B cell (primary cell): Measurements from ENCODE around the gene B9D1. TPM values are rescaled to one million over a fixed set of nuclear protein-coding genes. Genes with fewer than 3 reads are reported as not detected.
A peak's percentile ranks its signal among the peaks of the same experiment; 100 is the strongest.

Experiments used
- ATAC-seq: fragments of 200-7000 bp; cut with Tn5 transposase; one replicate; pipeline ENCODE4 v1.10.0; 2021; ENCODE audit warnings: low read depth, mild to moderate bottlenecking, moderate number of reproducible peaks, moderate library complexity
- CTCF ChIA-PET: fragments of 350-600 bp; sonication (Branson Sonifier 250); formaldehyde crosslinking; loops from one replicate; lab custom pipeline; 2021; ENCODE audit warnings: antibody characterized with exemption, inconsistent platforms; lab: Charles Lee
- POLR2A ChIA-PET: fragments of 350-600 bp; sonication (Branson Sonifier 250); formaldehyde crosslinking; loops from one replicate; lab custom pipeline; 2021; ENCODE audit warnings: antibody characterized with exemption; lab: Charles Lee
- DNase-seq: peaks from one replicate; pipeline ENCODE4 v3.0.0; 2013
- H2AFZ ChIP-seq: 2 replicates; pipeline ENCODE4 v1.6.1; 2012; ENCODE audit warnings: mild to moderate bottlenecking, low read depth, low read length; ENCODE audit not compliant: insufficient read depth, poor library complexity, severe bottlenecking
- H3K27ac ChIP-seq, 2 donors: 1 replicate in 1 of 2; 2 replicates in 1 of 2; pipeline ENCODE4 v1.5.1; 2012 to 2013; ENCODE audit warnings: low read length in 2 of 2, mild to moderate bottlenecking in 2 of 2, moderate library complexity in 1 of 2
- H3K27me3 ChIP-seq, 4 experiments: fragments of 200-600 bp in 1 of 4; sonication (generic) in 1 of 4; replicated peaks in 1 of 4; 1 replicate in 2 of 4; 2 replicates in 2 of 4; pipeline versions ENCODE4 v1.6.1 to v1.7.0; 2013 to 2016; ENCODE audit warnings: low read length in 3 of 4, mild to moderate bottlenecking in 2 of 4, mixed read lengths in 1 of 4, moderate library complexity in 1 of 4; ENCODE audit not compliant: insufficient read depth in 4 of 4, control insufficient read depth in 3 of 4; ENCODE audit errors: control extremely low read depth in 1 of 4
- H3K36me3 ChIP-seq, 2 experiments: replicated peaks in 1 of 2; 1 replicate in 1 of 2; 2 replicates in 1 of 2; pipeline versions ENCODE4 v1.6.1 to v1.7.1; 2013; ENCODE audit warnings: low read length in 1 of 2; ENCODE audit not compliant: insufficient read depth in 2 of 2, control insufficient read depth in 1 of 2; ENCODE audit errors: control extremely low read depth in 1 of 2, extremely low read depth in 1 of 2
- H3K4me1 ChIP-seq, 2 donors: fragments of 200-600 bp in 1 of 2; sonication (generic) in 1 of 2; 1 replicate in 1 of 2; 2 replicates in 1 of 2; pipeline versions ENCODE4 v1.5.1 to v1.6.1; 2013 to 2017; ENCODE audit warnings: low read length in 2 of 2; ENCODE audit not compliant: control insufficient read depth in 2 of 2, insufficient read depth in 2 of 2
- H3K4me2 ChIP-seq: replicated peaks from 2 replicates; pipeline ENCODE3; 2012; ENCODE audit warnings: mild to moderate bottlenecking, low read depth, low read length; ENCODE audit not compliant: poor library complexity, severe bottlenecking
- H3K4me3 ChIP-seq, 5 experiments: fragments of 200-600 bp in 1 of 5; sonication (generic) in 1 of 5; 1 replicate in 3 of 5; 2 replicates in 2 of 5; pipeline versions ENCODE4 v1.5.1 to v1.7.0; 2011 to 2016; ENCODE audit warnings: low read length in 4 of 5, mild to moderate bottlenecking in 4 of 5, low read depth in 2 of 5, control low read depth in 1 of 5, moderate library complexity in 1 of 5; ENCODE audit not compliant: insufficient read depth in 1 of 5; ENCODE audit errors: control extremely low read depth in 1 of 5, extremely low read depth in 1 of 5
- H3K79me2 ChIP-seq: fragments of 200-600 bp; sonication (generic); one replicate; pipeline ENCODE4 v1.6.0; 2016; ENCODE audit warnings: low read length; ENCODE audit not compliant: control insufficient read depth, insufficient read depth
- H3K9ac ChIP-seq: fragments of 200-600 bp; sonication (generic); 2 replicates; pipeline ENCODE4 v1.6.1; 2017; ENCODE audit warnings: mild to moderate bottlenecking, low read length, moderate library complexity
- H3K9me3 ChIP-seq, 3 donors: one replicate each; pipeline versions ENCODE4 v1.6.1 to v1.7.1; 2013; ENCODE audit warnings: low read length in 2 of 3; ENCODE audit not compliant: control insufficient read depth in 2 of 3, insufficient read depth in 1 of 3; ENCODE audit errors: control extremely low read depth in 1 of 3
- H4K20me1 ChIP-seq: 2 replicates; pipeline ENCODE4 v1.6.0; 2012; ENCODE audit warnings: mild to moderate bottlenecking, low read length; ENCODE audit not compliant: insufficient read depth, control insufficient read depth, poor library complexity, severe bottlenecking
- H3K27ac Mint-ChIP-seq: one replicate; pipeline ENCODE4 v1.8.0; 2021; ENCODE audit warnings: mixed read lengths
- H3K27me3 Mint-ChIP-seq: one replicate; pipeline ENCODE4 v1.8.0; 2021; ENCODE audit warnings: mixed read lengths
- H3K4me1 Mint-ChIP-seq: one replicate; pipeline ENCODE4 v1.8.0; 2021; ENCODE audit warnings: mixed read lengths
- H3K4me3 Mint-ChIP-seq: one replicate; pipeline ENCODE4 v1.8.0; 2021; ENCODE audit warnings: mixed read lengths
- H3K9me3 Mint-ChIP-seq: one replicate; pipeline ENCODE4 v1.8.0; 2022; ENCODE audit warnings: mixed read lengths; ENCODE audit not compliant: insufficient read depth
- CTCF ChIP-seq: fragments of 200-600 bp; IDR thresholded peaks from one replicate; pipeline ENCODE4 v1.8.0; 2022; ENCODE audit warnings: antibody characterized with exemption, mild to moderate bottlenecking
- EZH2 ChIP-seq: IDR thresholded peaks from 2 replicates; pipeline ENCODE4 v1.6.1; 2012; ENCODE audit warnings: borderline replicate concordance, low read depth, mild to moderate bottlenecking, moderate library complexity, low read length; ENCODE audit not compliant: insufficient read depth, poor library complexity, severe bottlenecking
- WGBS: methylation state at CpG from one replicate; pipeline ENCODE4 v1.1.5; 2013; ENCODE audit warnings: missing lambda C conversion rate; ENCODE audit not compliant: insufficient coverage; 5-methylcytosine and 5-hydroxymethylcytosine counted together
- intact Hi-C: fragments of 100-400 bp; cut with micrococcal nuclease; formaldehyde crosslinking; loops from one replicate; pipeline ENCODE4 v1.10.0; 2022
- polyA plus RNA-seq: library from polyadenylated mRNA; depleted of rRNA; stranded (reverse); fragments of >200 nt; gene quantifications from 2 replicates; pipeline ENCODE4 v1.2.3, GENCODE V29; 2012
- total RNA-seq, 2 donors: library from RNA; stranded (reverse); fragments of 120-200 nt in 1 of 2; gene quantifications; 1 replicate in 1 of 2; 2 replicates in 1 of 2; pipeline versions ENCODE4 v1.2.3 to v1.2.4, GENCODE V29; 2013 to 2022

B9D1 gene
- total and polyA plus RNA-seq, 2 donors (not counting 1 experiment from before 2014, with no cell fraction given): 2.5 to 6.9 TPM

GRCh38 chr17:19360772-19361171 is 1.8 kb downstream of the B9D1 start:
- Histone ChIP-seq H3K4me3 (no peak overlapping the region), H3K36me3 (no peaks in the 10 kb centered on the region), H3K27me3 (peaks cover 0 to 8% (median 0%) of the 10 kb centered on the region in 4 experiments), H3K27ac (no peak overlapping the region), H4K20me1 (no peaks in the 10 kb centered on the region), H3K79me2 (no peaks in the 10 kb centered on the region), H3K9me3 (no peaks in the 10 kb centered on the region), H3K4me2 (no peak overlapping the region), H3K9ac (no peak overlapping the region), H3K4me1 (peaks cover 7 to 15% of the 10 kb centered on the region in 2 donors), H2AFZ (no peak overlapping the region)
- ChIA-PET POLR2A (no interaction called here), CTCF (interaction anchor here (6.5 kb wide), 1 partner anchor 86 kb away, joined by 133 read pairs; no protein-coding TSS in a partner anchor)
- peaks cover 13% of the 10 kb centered on the region for H3K27me3 Mint-ChIP-seq
- no peak overlapping the region for H3K27ac Mint-ChIP-seq
- WGBS: 97% methylated on average over 4 of the region's 8 CpGs
- H3K4me1 Mint-ChIP-seq: peaks cover 14% of the 10 kb centered on the region
- intact Hi-C loops: no loop called here
- H3K4me3 Mint-ChIP-seq: peak overlapping the region; percentile 1
- DNase-seq (no peak), ATAC-seq (no peak)
- TF ChIP-seq EZH2: no peak
- TF ChIP-seq CTCF: no peak
- H3K9me3 Mint-ChIP-seq: no peaks in the 10 kb centered on the region

- peaks cover 15% of the 10 kb centered on the region for H3K27me3 Mint-ChIP-seq
- CTCF ChIA-PET: interaction anchor here (1.0 to 1.7 kb wide), 2 partner anchors 10 to 88 kb away, joined by 3 read pairs; no protein-coding TSS in a partner anchor
- 93% methylated on average over 4 of the region's 5 CpGs for WGBS
- no peaks in the 10 kb centered on the region for H3K79me2 ChIP-seq
- H2AFZ ChIP-seq: no peak overlapping the region
- H3K9me3 ChIP-seq: no peaks in the 10 kb centered on the region
- peaks cover 14% of the 10 kb centered on the region for H3K4me1 Mint-ChIP-seq
- H3K9ac ChIP-seq: no peak overlapping the region
- no peak overlapping the region for H3K4me3 Mint-ChIP-seq
- peaks cover 0 to 8% (median 0%) of the 10 kb centered on the region in 4 experiments for H3K27me3 ChIP-seq
- H3K4me1 ChIP-seq: peaks cover 7 to 15% of the 10 kb centered on the region in 2 donors
- DNase-seq: no peak
- POLR2A ChIA-PET: interaction anchor here (0.6 kb wide), 1 partner anchor 983 kb away, joined by 3 read pairs; no protein-coding TSS in a partner anchor
- H3K9me3 Mint-ChIP-seq: no peaks in the 10 kb centered on the region
- no peak overlapping the region for H3K4me3 ChIP-seq
- TF ChIP-seq CTCF: no peak
- TF ChIP-seq EZH2: no peak
- H3K4me2 ChIP-seq: no peak overlapping the region
- H3K36me3 ChIP-seq: no peaks in the 10 kb centered on the region
- no peak for ATAC-seq
- no peak overlapping the region for H3K27ac ChIP-seq
- intact Hi-C loops: no loop called here
- H4K20me1 ChIP-seq: no peaks in the 10 kb centered on the region
- no peak overlapping the region for H3K27ac Mint-ChIP-seq
These were observed 2.7 kb downstream of the B9D1 start for GRCh38 chr17:19359856-19360255.
